Tibial artery (tissue), 4 donors: ENCODE data around the gene PIBF1.
"Not testable (repeated sequence)": the region's sequence is repeated elsewhere in the genome, so short reads cannot be mapped to it uniquely, and the experiment has no call there.

ENCODE experiments used
- DNase-seq, 2 donors: peaks; one replicate each; pipeline ENCODE4 v3.0.0-alpha.2; 2019
- H3K27ac ChIP-seq, 2 donors: fragments of 200-600 bp; sonication (generic) in 1 of 2; 1 replicate in 1 of 2; 2 replicates in 1 of 2; pipeline ENCODE4 v1.5.1; 2018 to 2019; ENCODE audit warnings: mild to moderate bottlenecking in 1 of 2
- H3K27me3 ChIP-seq, 2 donors: fragments of 200-600 bp; sonication (generic) in 1 of 2; one replicate each; pipeline versions ENCODE4 v1.5.1 to v1.6.0; 2016 to 2019
- H3K36me3 ChIP-seq, 3 donors: fragments of 200-600 bp; sonication (generic) in 2 of 3; one replicate each; pipeline ENCODE4 v1.5.1; 2016 to 2019; ENCODE audit warnings: mild to moderate bottlenecking in 2 of 3
- H3K4me1 ChIP-seq, 4 donors: fragments of 200-600 bp; sonication (generic) in 2 of 4; 1 replicate in 3 of 4; 2 replicates in 1 of 4; pipeline ENCODE4 v1.5.1; 2016 to 2019
- H3K4me3 ChIP-seq, 2 donors: fragments of 200-600 bp; sonication (generic) in 1 of 2; 1 replicate in 1 of 2; 2 replicates in 1 of 2; pipeline ENCODE4 v1.5.1; 2018 to 2019; ENCODE audit warnings: mild to moderate bottlenecking in 2 of 2
- H3K9me3 ChIP-seq, 3 donors: fragments of 200-600 bp; sonication (generic) in 1 of 3; one replicate each; pipeline ENCODE4 v1.5.1; 2016 to 2019
- intact Hi-C: fragments of 100-400 bp; cut with DNase I; formaldehyde crosslinking; loops from one replicate; pipeline ENCODE4 v1.15.0; 2023; ENCODE audit warnings: low total_unique reads
- TF ChIP-seq, protein P1 (sequence below), 2 experiments: fragments of 200-600 bp in 1 of 2; fragments of 450-650 bp in 1 of 2; IDR thresholded peaks; one replicate each; pipeline ENCODE4 v1.5.1; 2017 to 2019; ENCODE audit warnings: antibody characterized with exemption in 2 of 2, mild to moderate bottlenecking in 1 of 2, moderate library complexity in 1 of 2

Gene PIBF1

DNA sequence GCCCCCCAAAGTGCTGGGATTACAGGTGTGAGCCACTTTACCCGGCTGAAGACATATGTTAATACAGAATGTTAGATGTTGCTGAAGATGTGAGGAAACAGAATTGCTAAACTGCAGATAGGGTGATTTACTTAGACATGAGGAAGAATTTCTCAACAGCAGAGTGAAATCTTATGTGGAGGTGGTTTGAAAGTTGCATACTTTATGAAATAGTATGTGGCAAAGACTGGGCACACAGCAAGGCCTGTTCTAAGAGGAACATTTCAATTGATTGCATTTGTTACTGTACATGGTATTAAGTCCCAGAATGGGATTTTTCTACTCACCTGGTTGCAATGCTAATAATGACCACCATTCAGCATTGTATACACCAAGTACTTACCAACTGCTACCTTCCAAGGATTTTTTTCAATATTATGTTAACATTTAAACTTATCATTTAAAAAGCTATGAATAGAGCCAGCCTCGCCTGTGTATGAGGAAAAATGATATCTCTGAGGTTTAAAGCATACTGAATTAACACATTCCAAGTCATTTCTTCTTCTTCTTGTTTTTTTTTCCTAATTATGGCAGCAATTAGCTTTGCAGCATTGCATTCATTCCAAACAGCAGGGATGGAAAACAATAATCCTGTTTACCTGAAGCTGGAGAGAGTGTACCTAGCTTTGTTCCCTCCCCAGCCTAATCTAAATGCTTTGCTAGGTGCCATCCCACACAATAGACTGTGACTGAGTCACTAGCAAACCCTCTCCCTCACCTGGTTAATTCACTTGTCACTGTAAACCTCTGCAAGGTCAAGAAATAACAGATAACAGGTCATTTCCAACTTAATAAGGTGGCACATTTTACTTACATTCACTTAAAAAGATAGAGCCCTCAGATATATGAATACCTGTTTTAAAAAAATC, 257.5 kb downstream of the PIBF1 start:
- Histone ChIP-seq H3K4me3 (no peak overlapping the region), H3K27ac (no peak overlapping the region), H3K36me3 (no peaks in the 10 kb centered on the region), H3K27me3 (no peaks in the 10 kb centered on the region), H3K9me3 (no peaks in the 10 kb centered on the region), H3K4me1 (no peaks in the 10 kb centered on the region)
- intact Hi-C loops, result no loop called here
- TF ChIP-seq, protein P1, sequence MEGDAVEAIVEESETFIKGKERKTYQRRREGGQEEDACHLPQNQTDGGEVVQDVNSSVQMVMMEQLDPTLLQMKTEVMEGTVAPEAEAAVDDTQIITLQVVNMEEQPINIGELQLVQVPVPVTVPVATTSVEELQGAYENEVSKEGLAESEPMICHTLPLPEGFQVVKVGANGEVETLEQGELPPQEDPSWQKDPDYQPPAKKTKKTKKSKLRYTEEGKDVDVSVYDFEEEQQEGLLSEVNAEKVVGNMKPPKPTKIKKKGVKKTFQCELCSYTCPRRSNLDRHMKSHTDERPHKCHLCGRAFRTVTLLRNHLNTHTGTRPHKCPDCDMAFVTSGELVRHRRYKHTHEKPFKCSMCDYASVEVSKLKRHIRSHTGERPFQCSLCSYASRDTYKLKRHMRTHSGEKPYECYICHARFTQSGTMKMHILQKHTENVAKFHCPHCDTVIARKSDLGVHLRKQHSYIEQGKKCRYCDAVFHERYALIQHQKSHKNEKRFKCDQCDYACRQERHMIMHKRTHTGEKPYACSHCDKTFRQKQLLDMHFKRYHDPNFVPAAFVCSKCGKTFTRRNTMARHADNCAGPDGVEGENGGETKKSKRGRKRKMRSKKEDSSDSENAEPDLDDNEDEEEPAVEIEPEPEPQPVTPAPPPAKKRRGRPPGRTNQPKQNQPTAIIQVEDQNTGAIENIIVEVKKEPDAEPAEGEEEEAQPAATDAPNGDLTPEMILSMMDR (IDR thresholded peaks at IDR 0.05), result no peak
- DNase-seq, result no peak

GRCh38 chr13:73040484-73040883, 258.6 kb downstream of the PIBF1 start:
- Histone ChIP-seq H3K27ac (no peak overlapping the region), H3K4me3 (no peak overlapping the region), H3K9me3 (no peaks in the 10 kb centered on the region), H3K36me3 (no peaks in the 10 kb centered on the region), H3K4me1 (no peaks in the 10 kb centered on the region), H3K27me3 (no peaks in the 10 kb centered on the region)
- TF ChIP-seq, protein P1 (IDR thresholded peaks at IDR 0.05), result no peak
- DNase-seq, result no peak
- intact Hi-C loops, result no loop called here

DNA sequence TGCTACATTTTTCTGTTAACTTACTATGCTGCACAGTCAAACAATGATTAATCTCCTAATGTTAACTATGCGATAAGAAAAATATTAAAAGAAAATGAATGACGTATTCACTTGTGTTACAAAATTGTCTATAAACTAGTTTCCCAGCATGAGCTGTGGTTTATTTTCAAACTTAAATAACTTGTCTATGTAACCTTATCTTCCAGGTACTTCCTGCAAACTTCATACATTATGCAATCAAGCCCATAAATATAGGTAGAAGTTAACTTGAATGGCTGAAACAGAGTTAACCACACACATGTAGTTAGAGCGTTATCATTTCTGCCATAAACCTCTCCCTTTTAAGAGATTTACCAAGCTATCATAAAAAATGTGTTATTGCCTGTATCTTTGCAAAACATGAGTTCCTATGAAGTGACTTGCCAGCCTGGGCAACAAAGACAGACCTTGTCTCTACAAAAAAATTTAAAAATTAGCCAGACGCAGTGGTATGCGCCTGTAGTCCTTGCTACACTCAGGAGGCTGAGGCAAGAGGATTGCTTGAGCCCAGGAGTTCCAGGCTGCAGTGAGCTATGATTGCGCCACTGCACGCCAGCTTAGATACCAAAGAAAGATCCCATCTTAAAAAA, 259.1 kb downstream of the PIBF1 start:
- H3K27me3 ChIP-seq, result no peaks in the 10 kb centered on the region
- H3K27ac ChIP-seq, result no peak overlapping the region
- H3K4me1 ChIP-seq, result no peaks in the 10 kb centered on the region
- H3K36me3 ChIP-seq, result no peaks in the 10 kb centered on the region
- TF ChIP-seq, protein P1 (IDR thresholded peaks at IDR 0.05), result no peak
- intact Hi-C loops, result no loop called here
- DNase-seq, result no peak
- no peaks in the 10 kb centered on the region for H3K9me3 ChIP-seq
- no peak overlapping the region for H3K4me3 ChIP-seq

DNA sequence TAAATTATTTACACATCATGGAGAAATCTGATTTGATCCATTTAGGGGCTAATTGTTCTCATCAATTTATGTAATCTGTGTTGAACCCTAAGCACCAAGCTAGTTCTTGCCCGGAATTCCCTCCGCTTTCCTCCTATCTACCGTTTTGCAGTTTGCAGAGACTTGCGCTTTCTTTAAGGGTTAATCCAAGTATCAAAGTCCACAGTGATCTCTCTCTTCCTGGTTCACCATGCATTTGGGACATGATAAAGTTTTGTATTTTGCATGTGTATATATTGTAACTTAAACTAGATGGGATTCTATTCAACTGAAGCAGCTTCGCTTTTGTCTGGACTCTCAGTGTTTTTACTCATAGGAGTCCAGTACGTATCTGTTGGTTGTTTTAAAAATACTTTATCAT, 263.1 kb downstream of the PIBF1 start:
- Histone ChIP-seq H3K27ac (no peak overlapping the region), H3K36me3 (no peaks in the 10 kb centered on the region), H3K4me1 (no peaks in the 10 kb centered on the region), H3K27me3 (no peaks in the 10 kb centered on the region), H3K4me3 (no peak overlapping the region), H3K9me3 (no peaks in the 10 kb centered on the region)
- no peak for DNase-seq
- intact Hi-C loops, result no loop called here
- TF ChIP-seq, protein P1 (IDR thresholded peaks at IDR 0.05), result no peak

GRCh38 chr13:73048615-73049014, 266.7 kb downstream of the PIBF1 start:
- H3K4me3 ChIP-seq, H3K4me1 ChIP-seq, intact Hi-C loops, H3K27me3 ChIP-seq, DNase-seq, H3K9me3 ChIP-seq, H3K27ac ChIP-seq, H3K36me3 ChIP-seq: not testable (repeated sequence)

DNA sequence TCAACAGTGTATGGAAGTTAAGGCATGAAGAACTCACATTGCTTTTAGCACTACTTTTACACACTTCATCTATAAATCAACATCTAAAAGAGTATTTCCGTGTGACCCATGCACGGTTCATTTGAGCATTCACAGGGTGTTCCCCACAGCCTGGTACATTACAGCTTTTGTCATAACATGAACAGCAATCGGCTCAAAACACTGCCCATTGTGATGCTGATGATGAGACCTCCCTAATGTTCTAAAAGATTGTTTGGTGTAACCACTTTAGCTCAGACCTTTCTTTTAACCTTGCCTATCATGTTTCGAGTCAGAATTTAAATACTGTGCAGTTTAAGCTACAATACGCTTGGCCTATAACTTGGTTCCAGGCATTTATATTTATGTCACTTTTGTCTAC, 272.8 kb downstream of the PIBF1 start:
- TF ChIP-seq, protein P1 (IDR thresholded peaks at IDR 0.05), result no peak
- no peaks in the 10 kb centered on the region for H3K36me3 ChIP-seq
- H3K9me3 ChIP-seq, result no peaks in the 10 kb centered on the region
- H3K4me1 ChIP-seq, result peaks cover 0 to 8% (median 5%) of the 10 kb centered on the region in 4 donors
- H3K4me3 ChIP-seq, result no peak overlapping the region
- intact Hi-C loops, result no loop called here
- no peak overlapping the region for H3K27ac ChIP-seq
- H3K27me3 ChIP-seq, result no peaks in the 10 kb centered on the region
- no peak for DNase-seq
